Measurements from ENCODE around the gene OGDHL. TPM values are rescaled to one million over a fixed set of nuclear protein-coding genes. Genes with fewer than 3 reads are reported as not detected.

Gene OGDHL
- total and polyA plus RNA-seq, 2 experiments from 2014 or later: not detected

DNA sequence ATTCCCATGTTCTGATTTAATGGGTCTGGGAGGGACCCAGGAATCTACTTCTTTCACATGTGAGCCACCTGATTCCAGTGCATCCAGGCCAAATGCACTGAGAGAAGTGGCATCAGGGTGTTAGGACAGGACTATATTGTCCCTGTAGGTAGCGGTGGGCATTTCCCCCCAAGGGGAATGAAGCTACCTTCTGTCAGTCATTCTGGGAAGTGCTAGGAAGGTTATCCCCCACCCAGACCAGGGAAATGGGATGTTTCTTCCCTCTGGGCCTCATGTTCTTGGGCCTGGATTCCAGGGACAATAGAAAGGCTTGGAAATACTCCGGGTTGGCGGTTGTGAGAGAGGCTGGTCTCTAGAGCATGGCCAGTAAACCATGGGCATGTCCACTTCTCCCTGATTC, 61.9 kb downstream of the OGDHL start:
- no peak for DNase-seq
- no peak overlapping the region for H3K9ac ChIP-seq
- H3K36me3 ChIP-seq (ENCODE audit: low read depth): no peaks in the 10 kb centered on the region
- H3K4me3 ChIP-seq: no peak overlapping the region
- H4K20me1 ChIP-seq (ENCODE audit: insufficient read depth): no peaks in the 10 kb centered on the region
- no peaks in the 10 kb centered on the region for H3K4me1 ChIP-seq (ENCODE audit: insufficient read depth)
- in situ Hi-C loops (cut with MboI): no loop called here
- H2AFZ ChIP-seq: no peak overlapping the region
- H3K9me3 ChIP-seq (ENCODE audit: low read depth): no peaks in the 10 kb centered on the region
- H3K9me2 ChIP-seq (ENCODE audit: insufficient read depth): no peaks in the 10 kb centered on the region
- no peaks in the 10 kb centered on the region for H3K79me2 ChIP-seq (ENCODE audit: insufficient read depth)
- 37 to 42% methylated on average over 3 of the region's 3 CpGs for WGBS, 2 experiments (ENCODE audit: low coverage in 1 of 2, low lambda C conversion rate in 2 of 2, missing lambda C conversion rate in 2 of 2)
- H3K4me2 ChIP-seq (ENCODE audit: unreplicated experiment): no peak overlapping the region
- TF ChIP-seq EZH2 (IDR thresholded peaks at IDR 0.05; ENCODE audit: insufficient read depth, poor library complexity, severe bottlenecking): no peak
- TF ChIP-seq EZH2phosphoT487 (IDR thresholded peaks at IDR 0.05; ENCODE audit: insufficient read depth, low read depth): no peak
- no peaks in the 10 kb centered on the region for H3F3A ChIP-seq (ENCODE audit: insufficient read depth)
- H3K27ac ChIP-seq: no peak overlapping the region
- H3K27me3 ChIP-seq (replicated peaks; ENCODE audit: insufficient read depth): peaks cover 43% of the 10 kb centered on the region

DNA sequence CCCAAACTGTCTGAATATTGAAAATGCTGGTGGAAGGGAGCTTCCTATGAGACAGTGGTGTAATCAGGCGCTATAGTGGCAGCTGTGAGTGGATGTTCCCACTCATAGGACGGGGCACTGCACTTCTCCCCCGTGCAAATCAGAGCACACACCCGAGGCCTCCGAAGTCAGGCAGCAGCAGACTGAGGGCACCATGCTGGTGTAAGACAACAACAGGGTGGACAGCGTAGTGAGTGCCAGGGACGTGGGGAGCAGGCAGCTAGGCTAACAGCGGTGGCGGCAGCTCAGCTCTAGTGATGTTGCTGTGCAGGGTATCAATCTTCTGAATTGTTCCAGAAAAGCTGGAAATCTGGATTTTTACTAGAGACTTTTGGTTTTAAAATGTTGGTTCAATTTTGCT, 63.4 kb downstream of the OGDHL start:
- Histone ChIP-seq H3F3A (ENCODE audit: insufficient read depth) (no peaks in the 10 kb centered on the region), H4K20me1 (ENCODE audit: insufficient read depth) (no peaks in the 10 kb centered on the region), H3K9ac (no peak overlapping the region), H3K9me3 (ENCODE audit: low read depth) (no peaks in the 10 kb centered on the region), H3K27me3 (replicated peaks; ENCODE audit: insufficient read depth) (peaks cover 43% of the 10 kb centered on the region), H3K9me2 (ENCODE audit: insufficient read depth) (no peaks in the 10 kb centered on the region), H3K4me3 (no peak overlapping the region), H3K36me3 (ENCODE audit: low read depth) (no peaks in the 10 kb centered on the region), H3K4me1 (ENCODE audit: insufficient read depth) (no peaks in the 10 kb centered on the region), H3K4me2 (ENCODE audit: unreplicated experiment) (no peak overlapping the region), H3K27ac (no peak overlapping the region), H3K79me2 (ENCODE audit: insufficient read depth) (no peaks in the 10 kb centered on the region), H2AFZ (no peak overlapping the region)
- no peak for DNase-seq
- TF ChIP-seq EZH2 (IDR thresholded peaks at IDR 0.05; ENCODE audit: insufficient read depth, poor library complexity, severe bottlenecking) (no peak), EZH2phosphoT487 (IDR thresholded peaks at IDR 0.05; ENCODE audit: insufficient read depth, low read depth) (no peak)
- 28 to 33% methylated on average over 9 of the region's 9 CpGs for WGBS, 2 experiments (ENCODE audit: low coverage in 1 of 2, low lambda C conversion rate in 2 of 2, missing lambda C conversion rate in 2 of 2)
- in situ Hi-C loops (cut with MboI): no loop called here

- H3K9me2 ChIP-seq (ENCODE audit: insufficient read depth): no peaks in the 10 kb centered on the region
- no peaks in the 10 kb centered on the region for H3K4me1 ChIP-seq (ENCODE audit: insufficient read depth)
- no peaks in the 10 kb centered on the region for H3K79me2 ChIP-seq (ENCODE audit: insufficient read depth)
- no peaks in the 10 kb centered on the region for H3K9me3 ChIP-seq (ENCODE audit: low read depth)
- H3K4me3 ChIP-seq: no peak overlapping the region
- no peak overlapping the region for H3K4me2 ChIP-seq (ENCODE audit: unreplicated experiment)
- WGBS, 2 experiments (ENCODE audit: low coverage in 1 of 2, low lambda C conversion rate in 2 of 2, missing lambda C conversion rate in 2 of 2): 61 to 65% methylated on average over 7 of the region's 7 CpGs
- no peak for TF ChIP-seq EZH2phosphoT487 (IDR thresholded peaks at IDR 0.05; ENCODE audit: insufficient read depth, low read depth)
- TF ChIP-seq EZH2 (IDR thresholded peaks at IDR 0.05; ENCODE audit: insufficient read depth, poor library complexity, severe bottlenecking): no peak
- H3K27ac ChIP-seq: no peak overlapping the region
- no peak overlapping the region for H2AFZ ChIP-seq
- H3K9ac ChIP-seq: no peak overlapping the region
- no peaks in the 10 kb centered on the region for H4K20me1 ChIP-seq (ENCODE audit: insufficient read depth)
- H3F3A ChIP-seq (ENCODE audit: insufficient read depth): no peaks in the 10 kb centered on the region
- peaks cover 54% of the 10 kb centered on the region for H3K27me3 ChIP-seq (replicated peaks; ENCODE audit: insufficient read depth)
- DNase-seq: no peak
- no peaks in the 10 kb centered on the region for H3K36me3 ChIP-seq (ENCODE audit: low read depth)
- in situ Hi-C loops (cut with MboI): no loop called here
Measured at GRCh38 chr10:49696311-49696710, 65.8 kb downstream of the OGDHL start.

GRCh38 chr10:49694466-49694865, 67.7 kb downstream of the OGDHL start:
- Histone ChIP-seq H4K20me1 (ENCODE audit: insufficient read depth) (no peaks in the 10 kb centered on the region), H3K27ac (no peak overlapping the region), H3K4me1 (ENCODE audit: insufficient read depth) (peaks cover 9% of the 10 kb centered on the region; the same call in 1 of the 2 replicates), H2AFZ (no peak overlapping the region), H3K9ac (no peak overlapping the region), H3K27me3 (replicated peaks; ENCODE audit: insufficient read depth) (peaks cover 71% of the 10 kb centered on the region), H3F3A (ENCODE audit: insufficient read depth) (no peaks in the 10 kb centered on the region), H3K4me3 (no peak overlapping the region), H3K4me2 (ENCODE audit: unreplicated experiment) (no peak overlapping the region), H3K9me3 (ENCODE audit: low read depth) (no peaks in the 10 kb centered on the region), H3K79me2 (ENCODE audit: insufficient read depth) (no peaks in the 10 kb centered on the region), H3K9me2 (ENCODE audit: insufficient read depth) (no peaks in the 10 kb centered on the region), H3K36me3 (ENCODE audit: low read depth) (no peaks in the 10 kb centered on the region)
- 31 to 36% methylated on average over 6 of the region's 6 CpGs for WGBS, 2 experiments (ENCODE audit: low coverage in 1 of 2, low lambda C conversion rate in 2 of 2, missing lambda C conversion rate in 2 of 2)
- in situ Hi-C loops (cut with MboI): no loop called here
- no peak for DNase-seq
- TF ChIP-seq EZH2 (IDR thresholded peaks at IDR 0.05; ENCODE audit: insufficient read depth, poor library complexity, severe bottlenecking) (no peak), EZH2phosphoT487 (IDR thresholded peaks at IDR 0.05; ENCODE audit: insufficient read depth, low read depth) (no peak)

- Histone ChIP-seq H3K4me1 (ENCODE audit: insufficient read depth) (peaks cover 9% of the 10 kb centered on the region; the same call in 1 of the 2 replicates), H3F3A (ENCODE audit: insufficient read depth) (no peaks in the 10 kb centered on the region), H3K9me3 (ENCODE audit: low read depth) (no peaks in the 10 kb centered on the region), H3K36me3 (ENCODE audit: low read depth) (no peaks in the 10 kb centered on the region), H3K4me3 (no peak overlapping the region), H3K4me2 (ENCODE audit: unreplicated experiment) (no peak overlapping the region), H2AFZ (no peak overlapping the region), H3K79me2 (ENCODE audit: insufficient read depth) (no peaks in the 10 kb centered on the region), H4K20me1 (ENCODE audit: insufficient read depth) (no peaks in the 10 kb centered on the region), H3K27ac (no peak overlapping the region), H3K9ac (no peak overlapping the region), H3K9me2 (ENCODE audit: insufficient read depth) (no peaks in the 10 kb centered on the region), H3K27me3 (replicated peaks; ENCODE audit: insufficient read depth) (peaks cover 72% of the 10 kb centered on the region)
- 26 to 38% methylated on average over 8 to 9 of the region's 9 CpGs for WGBS, 2 experiments (ENCODE audit: low coverage in 1 of 2, low lambda C conversion rate in 2 of 2, missing lambda C conversion rate in 2 of 2)
- no peak for TF ChIP-seq EZH2 (IDR thresholded peaks at IDR 0.05; ENCODE audit: insufficient read depth, poor library complexity, severe bottlenecking)
- TF ChIP-seq EZH2phosphoT487 (IDR thresholded peaks at IDR 0.05; ENCODE audit: insufficient read depth, low read depth): no peak
- in situ Hi-C loops (cut with MboI): no loop called here
- no peak for DNase-seq
Measured at GRCh38 chr10:49691588-49691987, 70.5 kb downstream of the OGDHL start.
